WTC11 (cell line): ENCODE measurements around the gene KIRREL3.

Experiments
- ATF6 ChIP-seq: sonication (generic); formaldehyde crosslinking; IDR thresholded peaks from 2 replicates; pipeline ENCODE4 v1.8.1; 2023; ENCODE audit warnings: mild to moderate bottlenecking, missing genetic modification reagents
- CREB1 ChIP-seq: sonication (generic); formaldehyde crosslinking; IDR thresholded peaks from 2 replicates; pipeline ENCODE4 v1.8.0; 2023; ENCODE audit warnings: mild to moderate bottlenecking, missing genetic modification reagents
- CTCF ChIP-seq: fragments of 200-600 bp; IDR thresholded peaks from 2 replicates; pipeline ENCODE4 v1.8.0; 2022; ENCODE audit warnings: antibody characterized with exemption
- E2F1 ChIP-seq: sonication (generic); formaldehyde crosslinking; IDR thresholded peaks from 2 replicates; pipeline ENCODE4 v1.8.0; 2022; ENCODE audit warnings: mild to moderate bottlenecking, missing genetic modification reagents
- IRF2 ChIP-seq: sonication (generic); formaldehyde crosslinking; IDR thresholded peaks from 2 replicates; pipeline ENCODE4 v1.8.0; 2022; ENCODE audit warnings: low read depth, missing genetic modification reagents, borderline replicate concordance
- SMAD3 ChIP-seq: sonication (generic); formaldehyde crosslinking; IDR thresholded peaks from 2 replicates; pipeline ENCODE4 v1.8.0; 2022; ENCODE audit warnings: missing genetic modification reagents, mild to moderate bottlenecking, borderline replicate concordance
- SP1 ChIP-seq: sonication (generic); formaldehyde crosslinking; conservative IDR thresholded peaks from 2 replicates; pipeline ENCODE4 v1.8.1; 2022; ENCODE audit warnings: missing genetic modification reagents
- TF ChIP-seq, protein P1 (sequence below): sonication (generic); formaldehyde crosslinking; IDR thresholded peaks from 2 replicates; pipeline ENCODE4 v1.8.1; 2023; ENCODE audit warnings: mild to moderate bottlenecking, moderate library complexity, missing genetic modification reagents
- TF ChIP-seq, protein P2 (sequence below): sonication (generic); formaldehyde crosslinking; IDR thresholded peaks from 2 replicates; pipeline ENCODE4 v1.8.1; 2023; ENCODE audit warnings: mild to moderate bottlenecking, missing genetic modification reagents
- TF ChIP-seq, protein P3 (sequence below): sonication (generic); formaldehyde crosslinking; IDR thresholded peaks from 2 replicates; pipeline ENCODE4 v1.8.0; 2023; ENCODE audit warnings: mild to moderate bottlenecking, missing genetic modification reagents

DNA sequence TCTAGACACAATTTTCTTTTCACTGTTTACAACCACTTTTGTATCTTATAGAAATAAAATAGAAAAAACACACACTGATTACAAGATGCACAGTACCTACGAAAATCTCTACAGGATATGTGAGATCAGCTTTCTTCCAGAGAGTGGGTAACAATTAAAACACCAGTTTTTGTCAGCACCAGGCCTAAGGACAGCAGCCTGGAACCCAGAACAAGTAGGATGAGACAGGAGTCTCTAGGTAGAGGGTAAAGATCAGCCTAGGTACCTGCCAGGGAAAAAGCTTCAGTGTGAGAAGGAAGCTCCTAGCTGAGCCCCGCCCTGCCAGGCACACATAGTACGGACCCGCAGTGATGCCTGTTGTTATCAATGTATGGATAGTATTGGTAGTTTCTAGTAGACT lies 61.9 kb downstream of the KIRREL3 start:
- TF ChIP-seq CTCF, result no peak
- TF ChIP-seq IRF2, result no peak
- no peak for TF ChIP-seq E2F1 (CRISPR knock-in tag)
- TF ChIP-seq SMAD3 (CRISPR knock-in tag), result no peak
- TF ChIP-seq CREB1 (CRISPR knock-in tag), result no peak
- TF ChIP-seq, protein P1, sequence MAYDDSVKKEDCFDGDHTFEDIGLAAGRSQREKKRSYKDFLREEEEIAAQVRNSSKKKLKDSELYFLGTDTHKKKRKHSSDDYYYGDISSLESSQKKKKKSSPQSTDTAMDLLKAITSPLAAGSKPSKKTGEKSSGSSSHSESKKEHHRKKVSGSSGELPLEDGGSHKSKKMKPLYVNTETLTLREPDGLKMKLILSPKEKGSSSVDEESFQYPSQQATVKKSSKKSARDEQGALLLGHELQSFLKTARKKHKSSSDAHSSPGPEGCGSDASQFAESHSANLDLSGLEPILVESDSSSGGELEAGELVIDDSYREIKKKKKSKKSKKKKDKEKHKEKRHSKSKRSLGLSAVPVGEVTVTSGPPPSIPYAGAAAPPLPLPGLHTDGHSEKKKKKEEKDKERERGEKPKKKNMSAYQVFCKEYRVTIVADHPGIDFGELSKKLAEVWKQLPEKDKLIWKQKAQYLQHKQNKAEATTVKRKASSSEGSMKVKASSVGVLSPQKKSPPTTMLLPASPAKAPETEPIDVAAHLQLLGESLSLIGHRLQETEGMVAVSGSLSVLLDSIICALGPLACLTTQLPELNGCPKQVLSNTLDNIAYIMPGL (CRISPR knock-in tag), result no peak
- no peak for TF ChIP-seq SP1
- TF ChIP-seq ATF6 (CRISPR knock-in tag), result no peak
- TF ChIP-seq, protein P2, sequence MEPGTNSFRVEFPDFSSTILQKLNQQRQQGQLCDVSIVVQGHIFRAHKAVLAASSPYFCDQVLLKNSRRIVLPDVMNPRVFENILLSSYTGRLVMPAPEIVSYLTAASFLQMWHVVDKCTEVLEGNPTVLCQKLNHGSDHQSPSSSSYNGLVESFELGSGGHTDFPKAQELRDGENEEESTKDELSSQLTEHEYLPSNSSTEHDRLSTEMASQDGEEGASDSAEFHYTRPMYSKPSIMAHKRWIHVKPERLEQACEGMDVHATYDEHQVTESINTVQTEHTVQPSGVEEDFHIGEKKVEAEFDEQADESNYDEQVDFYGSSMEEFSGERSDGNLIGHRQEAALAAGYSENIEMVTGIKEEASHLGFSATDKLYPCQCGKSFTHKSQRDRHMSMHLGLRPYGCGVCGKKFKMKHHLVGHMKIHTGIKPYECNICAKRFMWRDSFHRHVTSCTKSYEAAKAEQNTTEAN (CRISPR knock-in tag), result no peak
- TF ChIP-seq, protein P3, sequence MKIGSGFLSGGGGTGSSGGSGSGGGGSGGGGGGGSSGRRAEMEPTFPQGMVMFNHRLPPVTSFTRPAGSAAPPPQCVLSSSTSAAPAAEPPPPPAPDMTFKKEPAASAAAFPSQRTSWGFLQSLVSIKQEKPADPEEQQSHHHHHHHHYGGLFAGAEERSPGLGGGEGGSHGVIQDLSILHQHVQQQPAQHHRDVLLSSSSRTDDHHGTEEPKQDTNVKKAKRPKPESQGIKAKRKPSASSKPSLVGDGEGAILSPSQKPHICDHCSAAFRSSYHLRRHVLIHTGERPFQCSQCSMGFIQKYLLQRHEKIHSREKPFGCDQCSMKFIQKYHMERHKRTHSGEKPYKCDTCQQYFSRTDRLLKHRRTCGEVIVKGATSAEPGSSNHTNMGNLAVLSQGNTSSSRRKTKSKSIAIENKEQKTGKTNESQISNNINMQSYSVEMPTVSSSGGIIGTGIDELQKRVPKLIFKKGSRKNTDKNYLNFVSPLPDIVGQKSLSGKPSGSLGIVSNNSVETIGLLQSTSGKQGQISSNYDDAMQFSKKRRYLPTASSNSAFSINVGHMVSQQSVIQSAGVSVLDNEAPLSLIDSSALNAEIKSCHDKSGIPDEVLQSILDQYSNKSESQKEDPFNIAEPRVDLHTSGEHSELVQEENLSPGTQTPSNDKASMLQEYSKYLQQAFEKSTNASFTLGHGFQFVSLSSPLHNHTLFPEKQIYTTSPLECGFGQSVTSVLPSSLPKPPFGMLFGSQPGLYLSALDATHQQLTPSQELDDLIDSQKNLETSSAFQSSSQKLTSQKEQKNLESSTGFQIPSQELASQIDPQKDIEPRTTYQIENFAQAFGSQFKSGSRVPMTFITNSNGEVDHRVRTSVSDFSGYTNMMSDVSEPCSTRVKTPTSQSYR (CRISPR knock-in tag), result no peak
